Gastroesophageal sphincter (tissue), 3 donors: ENCODE measurements around the gene DR1.

Source experiments
- CTCF ChIP-seq, 4 experiments: fragments of 200-600 bp in 2 of 4; fragments of 450-650 bp in 2 of 4; sonication (generic) in 1 of 4; IDR thresholded peaks; one replicate each; pipeline ENCODE4 v1.5.1; 2017 to 2019; ENCODE audit warnings: antibody characterized with exemption in 4 of 4, mild to moderate bottlenecking in 2 of 4, moderate library complexity in 2 of 4
- EP300 ChIP-seq: sonication (generic); formaldehyde crosslinking; IDR thresholded peaks from one replicate; pipeline ENCODE4 v1.6.1; 2017; ENCODE audit warnings: antibody characterized with exemption, mild to moderate bottlenecking
- POLR2A ChIP-seq, 2 donors: fragments of 450-650 bp; IDR thresholded peaks; one replicate each; pipeline ENCODE4 v1.6.1; 2017; ENCODE audit warnings: antibody characterized with exemption in 2 of 2, mild to moderate bottlenecking in 2 of 2, moderate library complexity in 1 of 2
- POLR2AphosphoS5 ChIP-seq: sonication (generic); formaldehyde crosslinking; IDR thresholded peaks from one replicate; pipeline ENCODE4 v1.6.1; 2017; ENCODE audit warnings: antibody characterized with exemption

DNA sequence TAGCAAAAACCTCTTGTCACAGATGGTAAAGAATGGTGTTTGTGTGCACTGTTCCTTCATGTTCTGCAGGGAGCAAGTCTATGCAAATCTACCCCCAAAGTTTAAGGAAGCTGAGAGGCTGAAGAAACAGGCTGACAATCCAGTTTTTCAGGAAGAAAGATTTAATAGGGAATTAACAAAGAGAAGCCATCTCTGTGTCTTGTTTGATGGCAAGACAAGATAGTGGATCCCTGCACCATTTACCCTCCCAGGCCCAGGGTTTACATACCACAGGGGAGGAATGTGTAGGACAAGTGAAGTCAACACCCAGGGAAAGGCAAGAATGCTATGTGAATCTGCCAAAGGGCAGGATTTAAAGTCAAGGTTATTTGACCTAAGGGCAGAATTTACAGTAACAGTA is 54.1 kb downstream of the DR1 start:
- no peak for TF ChIP-seq CTCF (IDR thresholded peaks at IDR 0.05)
- TF ChIP-seq POLR2A (IDR thresholded peaks at IDR 0.05): no peak
- no peak for TF ChIP-seq POLR2AphosphoS5
- no peak for TF ChIP-seq EP300
